ENCODE results near the gene ALOX12B. TPM values are rescaled to one million over a fixed set of nuclear protein-coding genes. Genes with fewer than 3 reads are reported as not detected.

ALOX12B gene
- total and polyA plus RNA-seq, 2 experiments from 2014 or later = 0.16 to 1.4 TPM

- peaks cover 97% of the 10 kb centered on the region for H3K27me3 ChIP-seq (ENCODE audit: insufficient read depth)
- H3K27ac ChIP-seq (ENCODE audit: low read depth) = no peak overlapping the region
- peaks cover 13% of the 10 kb centered on the region; the same call in 1 of the 2 replicates for H3K4me1 ChIP-seq (ENCODE audit: insufficient read depth)
- Mint-ChIP-seq H3K27me3 (ENCODE audit: insufficient read depth, low read depth, poor library complexity) (peaks cover 81% of the 10 kb centered on the region), H3K9me3 (no peaks in the 10 kb centered on the region; the same call in 2 of the 3 replicates), H3K36me3 (ENCODE audit: low read depth) (no peaks in the 10 kb centered on the region; the same call in 2 of the 3 replicates), H3K27ac (no peak overlapping the region), H3K4me1 (peaks cover 17% of the 10 kb centered on the region), H3K4me3 (no peak overlapping the region)
- no peak overlapping the region for H3K4me2 ChIP-seq
- H3K36me3 ChIP-seq (ENCODE audit: insufficient read depth) = no peaks in the 10 kb centered on the region
- H2AFZ ChIP-seq = no peak overlapping the region
- H3F3A ChIP-seq (replicated peaks; ENCODE audit: low read depth) = no peaks in the 10 kb centered on the region
- no peak for DNase-seq (ENCODE audit: low spot score)
- no peak for TF ChIP-seq ZNF114 (CRISPR knock-in tag; IDR thresholded peaks at IDR 0.05)
- no peak for TF ChIP-seq ZNF462 (CRISPR knock-in tag; IDR thresholded peaks at IDR 0.05)
- no peak for TF ChIP-seq ZNF331 (CRISPR knock-in tag; IDR thresholded peaks at IDR 0.05; ENCODE audit: low read depth)
- no peak for TF ChIP-seq JUNB (IDR thresholded peaks at IDR 0.05; ENCODE audit: unreplicated experiment)
- TF ChIP-seq POLR2AphosphoS5 (IDR thresholded peaks at IDR 0.05; ENCODE audit: low read depth) = no peak
- no peak for TF ChIP-seq CREB1 (CRISPR knock-in tag; IDR thresholded peaks at IDR 0.05; ENCODE audit: low read depth)
- no peak for TF ChIP-seq REST (IDR thresholded peaks at IDR 0.05; ENCODE audit: unreplicated experiment)
- TF ChIP-seq ETS1 (IDR thresholded peaks at IDR 0.05) = no peak
- no peak for TF ChIP-seq EZH2 (IDR thresholded peaks at IDR 0.05; ENCODE audit: low read depth, unreplicated experiment)
- no peak for TF ChIP-seq NANOG (IDR thresholded peaks at IDR 0.05; ENCODE audit: borderline replicate concordance)
- no peak for TF ChIP-seq EZH2phosphoT487 (IDR thresholded peaks at IDR 0.05; ENCODE audit: unreplicated experiment)
- no peak for TF ChIP-seq CTCF (conservative IDR thresholded peaks at IDR 0.05; ENCODE audit: low read depth in 2 of 2)
- TF ChIP-seq STAT1 (IDR thresholded peaks at IDR 0.05; ENCODE audit: unreplicated experiment) = no peak
- H3K4me3 ChIP-seq = no peak overlapping the region
- no peaks in the 10 kb centered on the region for H4K20me1 ChIP-seq (replicated peaks; ENCODE audit: insufficient read depth)
- ATAC-seq = no peak
- no peaks in the 10 kb centered on the region for H3K79me2 ChIP-seq (replicated peaks; ENCODE audit: insufficient read depth)
- no peaks in the 10 kb centered on the region for H3K9me2 ChIP-seq (ENCODE audit: insufficient read depth)
Observed at GRCh38 chr17:8067806-8068205, 19.7 kb downstream of the ALOX12B start.

Measured in GM23338 (cell line).